Measurements from ENCODE around the gene SMIM5. TPM values are rescaled to one million over a fixed set of nuclear protein-coding genes. Genes with fewer than 3 reads are reported as not detected.
"Not testable (repeated sequence)": the region's sequence is repeated elsewhere in the genome, so short reads cannot be mapped to it uniquely, and the experiment has no call there.

SMIM5 gene
- total and polyA plus RNA-seq, 9 of the 15 experiments (the other 6 are each of a cell fraction or from before 2014, with no cell fraction given): 0.08 TPM; not detected in 8

DNA sequence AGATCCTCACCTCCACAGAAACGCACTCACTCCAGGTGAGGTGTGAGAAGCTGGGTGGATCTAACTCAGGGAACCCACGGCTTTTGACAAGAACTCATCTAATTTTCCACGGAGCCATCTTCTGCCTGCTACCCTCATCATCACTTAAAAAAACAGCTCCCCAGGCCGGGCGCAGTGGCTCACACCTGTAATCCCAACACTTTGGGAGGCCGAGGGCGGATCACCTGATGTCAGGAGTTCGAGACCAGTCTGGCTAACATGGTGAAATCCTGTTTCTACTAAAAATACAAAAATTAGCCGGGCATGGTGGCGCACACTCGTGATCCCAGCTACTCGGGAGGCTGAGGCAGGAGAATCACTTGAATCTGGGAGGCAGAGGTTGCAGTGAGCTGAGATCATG is 4.8 kb downstream of the SMIM5 start:
- FAIRE-seq; in situ Hi-C loops (cut with MboI): not testable (repeated sequence)

DNA sequence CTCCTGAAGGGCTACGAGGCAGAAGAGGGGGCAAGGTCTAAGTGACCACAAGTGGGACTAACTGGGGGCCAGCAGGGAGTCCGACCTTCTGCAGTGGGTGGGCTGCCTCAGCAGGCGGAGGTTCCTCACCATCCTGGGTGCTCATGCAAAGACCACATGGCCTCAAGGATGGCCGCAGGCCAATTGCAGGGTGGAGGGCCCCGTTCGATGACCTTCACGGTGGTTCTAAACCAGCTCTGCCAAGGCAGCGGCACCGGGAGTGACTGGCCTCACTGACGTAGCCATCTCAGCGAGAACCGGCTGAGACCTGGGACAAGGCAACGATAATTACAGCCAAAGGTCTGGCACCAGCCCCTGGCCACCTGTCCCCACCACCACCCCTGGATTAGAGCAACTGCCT is 5.7 kb downstream of the SMIM5 start:
- BruUV-seq (replicated peaks): no TSS peak
- 89% methylated on average over 13 of the region's 13 CpGs for WGBS (ENCODE audit: insufficient coverage, low coverage, missing lambda C conversion rate)
- POLR2A ChIA-PET: interaction anchor here (1.1 to 1.9 kb wide), 2 partner anchors 10 to 15 kb away, joined by 3 to 8 read pairs; no protein-coding TSS in a partner anchor
- Histone ChIP-seq H3K27me3 (ENCODE audit: control insufficient read depth in 2 of 2, insufficient read depth in 2 of 2, low read length in 2 of 2) (no peaks in the 10 kb centered on the region), H3K9me3 (replicated peaks; ENCODE audit: control insufficient read depth, insufficient read depth, low read depth, low read length) (no peaks in the 10 kb centered on the region), H3K79me2 (ENCODE audit: control insufficient read depth, insufficient read depth, low read length) (no peaks in the 10 kb centered on the region), H2AFZ (ENCODE audit: low read depth, low read length) (no peak overlapping the region), H3K27ac (ENCODE audit: extremely low read depth, low read depth, low read length) (no peak overlapping the region), H4K20me1 (replicated peaks; ENCODE audit: control insufficient read depth, insufficient read depth, low read length) (0 out of 2 replicates have a peak, but pooled peaks cover 13% of the 10 kb centered on the region), H3K9me1 (ENCODE audit: control insufficient read depth, insufficient read depth, low read length) (no peaks in the 10 kb centered on the region), H3K4me2 (ENCODE audit: insufficient read depth, low read length) (no peak overlapping the region), H3K9ac (ENCODE audit: insufficient read depth in 1 of 2, low read depth in 2 of 2, low read length in 2 of 2) (no peak overlapping the region), H3K36me3 (ENCODE audit: control insufficient read depth, insufficient read depth, low read length) (peaks cover 3% of the 10 kb centered on the region; the same call in 1 of the 3 replicates), H3K4me1 (replicated peaks in 1 of 2; ENCODE audit: control insufficient read depth in 2 of 2, insufficient read depth in 2 of 2, low read length in 2 of 2) (peaks cover 19 to 52% of the 10 kb centered on the region in 2 experiments), H3K4me3 (no peak overlapping the region)
- DNase-seq (ENCODE audit: extremely low read depth in 1 of 4, low spot score in 3 of 4): no peak
- intact Hi-C loops (cut with micrococcal nuclease) (no loop called here), in situ Hi-C loops (cut with MboI) (no loop called here)
- CTCF ChIA-PET (ENCODE audit: low intra/inter-chr PET ratio): no interaction called here
- ATAC-seq: no peak
- FAIRE-seq: no peak
- TF ChIP-seq, protein P1, sequence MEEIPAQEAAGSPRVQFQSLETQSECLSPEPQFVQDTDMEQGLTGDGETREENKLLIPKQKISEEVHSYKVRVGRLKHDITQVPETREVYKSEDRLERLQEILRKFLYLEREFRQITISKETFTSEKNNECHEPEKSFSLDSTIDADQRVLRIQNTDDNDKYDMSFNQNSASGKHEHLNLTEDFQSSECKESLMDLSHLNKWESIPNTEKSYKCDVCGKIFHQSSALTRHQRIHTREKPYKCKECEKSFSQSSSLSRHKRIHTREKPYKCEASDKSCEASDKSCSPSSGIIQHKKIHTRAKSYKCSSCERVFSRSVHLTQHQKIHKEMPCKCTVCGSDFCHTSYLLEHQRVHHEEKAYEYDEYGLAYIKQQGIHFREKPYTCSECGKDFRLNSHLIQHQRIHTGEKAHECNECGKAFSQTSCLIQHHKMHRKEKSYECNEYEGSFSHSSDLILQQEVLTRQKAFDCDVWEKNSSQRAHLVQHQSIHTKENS (CRISPR knock-in tag; IDR thresholded peaks at IDR 0.05): no peak
- TF ChIP-seq, protein P2, sequence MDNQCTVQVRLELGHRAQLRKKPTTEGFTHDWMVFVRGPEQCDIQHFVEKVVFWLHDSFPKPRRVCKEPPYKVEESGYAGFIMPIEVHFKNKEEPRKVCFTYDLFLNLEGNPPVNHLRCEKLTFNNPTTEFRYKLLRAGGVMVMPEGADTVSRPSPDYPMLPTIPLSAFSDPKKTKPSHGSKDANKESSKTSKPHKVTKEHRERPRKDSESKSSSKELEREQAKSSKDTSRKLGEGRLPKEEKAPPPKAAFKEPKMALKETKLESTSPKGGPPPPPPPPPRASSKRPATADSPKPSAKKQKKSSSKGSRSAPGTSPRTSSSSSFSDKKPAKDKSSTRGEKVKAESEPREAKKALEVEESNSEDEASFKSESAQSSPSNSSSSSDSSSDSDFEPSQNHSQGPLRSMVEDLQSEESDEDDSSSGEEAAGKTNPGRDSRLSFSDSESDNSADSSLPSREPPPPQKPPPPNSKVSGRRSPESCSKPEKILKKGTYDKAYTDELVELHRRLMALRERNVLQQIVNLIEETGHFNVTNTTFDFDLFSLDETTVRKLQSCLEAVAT (IDR thresholded peaks at IDR 0.05): no peak
- no peak for TF ChIP-seq CC2D1A (IDR thresholded peaks at IDR 0.05)
- TF ChIP-seq, protein P3, sequence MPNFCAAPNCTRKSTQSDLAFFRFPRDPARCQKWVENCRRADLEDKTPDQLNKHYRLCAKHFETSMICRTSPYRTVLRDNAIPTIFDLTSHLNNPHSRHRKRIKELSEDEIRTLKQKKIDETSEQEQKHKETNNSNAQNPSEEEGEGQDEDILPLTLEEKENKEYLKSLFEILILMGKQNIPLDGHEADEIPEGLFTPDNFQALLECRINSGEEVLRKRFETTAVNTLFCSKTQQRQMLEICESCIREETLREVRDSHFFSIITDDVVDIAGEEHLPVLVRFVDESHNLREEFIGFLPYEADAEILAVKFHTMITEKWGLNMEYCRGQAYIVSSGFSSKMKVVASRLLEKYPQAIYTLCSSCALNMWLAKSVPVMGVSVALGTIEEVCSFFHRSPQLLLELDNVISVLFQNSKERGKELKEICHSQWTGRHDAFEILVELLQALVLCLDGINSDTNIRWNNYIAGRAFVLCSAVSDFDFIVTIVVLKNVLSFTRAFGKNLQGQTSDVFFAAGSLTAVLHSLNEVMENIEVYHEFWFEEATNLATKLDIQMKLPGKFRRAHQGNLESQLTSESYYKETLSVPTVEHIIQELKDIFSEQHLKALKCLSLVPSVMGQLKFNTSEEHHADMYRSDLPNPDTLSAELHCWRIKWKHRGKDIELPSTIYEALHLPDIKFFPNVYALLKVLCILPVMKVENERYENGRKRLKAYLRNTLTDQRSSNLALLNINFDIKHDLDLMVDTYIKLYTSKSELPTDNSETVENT (CRISPR knock-in tag; IDR thresholded peaks at IDR 0.05): no peak

More for the DNA sequence above, 4.8 kb downstream of the SMIM5 start:
- H3K79me2 ChIP-seq (ENCODE audit: control insufficient read depth, insufficient read depth, low read length); intact Hi-C loops (cut with micrococcal nuclease); H3K9me3 ChIP-seq (replicated peaks; ENCODE audit: control insufficient read depth, insufficient read depth, low read depth, low read length); DNase-seq (ENCODE audit: extremely low read depth in 1 of 4, low spot score in 3 of 4); H3K4me2 ChIP-seq (ENCODE audit: insufficient read depth, low read length); H3K27me3 ChIP-seq (ENCODE audit: control insufficient read depth in 2 of 2, insufficient read depth in 2 of 2, low read length in 2 of 2); CTCF ChIA-PET (ENCODE audit: low intra/inter-chr PET ratio); H3K4me3 ChIP-seq; H3K9ac ChIP-seq (ENCODE audit: insufficient read depth in 1 of 2, low read depth in 2 of 2, low read length in 2 of 2); H3K27ac ChIP-seq (ENCODE audit: extremely low read depth, low read depth, low read length); ATAC-seq; H3K9me1 ChIP-seq (ENCODE audit: control insufficient read depth, insufficient read depth, low read length); H3K36me3 ChIP-seq (ENCODE audit: control insufficient read depth, insufficient read depth, low read length); H2AFZ ChIP-seq (ENCODE audit: low read depth, low read length); BruUV-seq (replicated peaks): not testable (repeated sequence)
- Histone ChIP-seq H4K20me1 (replicated peaks; ENCODE audit: control insufficient read depth, insufficient read depth, low read length) (0 out of 2 replicates have a peak, but pooled peaks cover 18% of the 10 kb centered on the region), H3K4me1 (replicated peaks in 1 of 2; ENCODE audit: control insufficient read depth in 2 of 2, insufficient read depth in 2 of 2, low read length in 2 of 2) (peaks cover 26 to 54% of the 10 kb centered on the region in 2 experiments)
- POLR2A ChIA-PET: interaction anchor here (0.6 to 1.9 kb wide), 3 partner anchors 11 to 14 kb away, joined by 3 to 8 read pairs (median 5); no protein-coding TSS in a partner anchor
- WGBS (ENCODE audit: insufficient coverage, low coverage, missing lambda C conversion rate): 79% methylated on average over 12 of the region's 12 CpGs
